HG02981 (cell line): ENCODE measurements around the gene SHISAL2B.
"Not testable (repeated sequence)": the region's sequence is repeated elsewhere in the genome, so short reads cannot be mapped to it uniquely, and the experiment has no call there.

ENCODE experiments used
- ATAC-seq: cut with Tn5 transposase; IDR thresholded peaks from one replicate; pipeline ENCODE4 v1.9.1; 2021; ENCODE audit warnings: mild to moderate bottlenecking, moderate library complexity; ENCODE audit not compliant: unreplicated experiment

SHISAL2B gene

DNA sequence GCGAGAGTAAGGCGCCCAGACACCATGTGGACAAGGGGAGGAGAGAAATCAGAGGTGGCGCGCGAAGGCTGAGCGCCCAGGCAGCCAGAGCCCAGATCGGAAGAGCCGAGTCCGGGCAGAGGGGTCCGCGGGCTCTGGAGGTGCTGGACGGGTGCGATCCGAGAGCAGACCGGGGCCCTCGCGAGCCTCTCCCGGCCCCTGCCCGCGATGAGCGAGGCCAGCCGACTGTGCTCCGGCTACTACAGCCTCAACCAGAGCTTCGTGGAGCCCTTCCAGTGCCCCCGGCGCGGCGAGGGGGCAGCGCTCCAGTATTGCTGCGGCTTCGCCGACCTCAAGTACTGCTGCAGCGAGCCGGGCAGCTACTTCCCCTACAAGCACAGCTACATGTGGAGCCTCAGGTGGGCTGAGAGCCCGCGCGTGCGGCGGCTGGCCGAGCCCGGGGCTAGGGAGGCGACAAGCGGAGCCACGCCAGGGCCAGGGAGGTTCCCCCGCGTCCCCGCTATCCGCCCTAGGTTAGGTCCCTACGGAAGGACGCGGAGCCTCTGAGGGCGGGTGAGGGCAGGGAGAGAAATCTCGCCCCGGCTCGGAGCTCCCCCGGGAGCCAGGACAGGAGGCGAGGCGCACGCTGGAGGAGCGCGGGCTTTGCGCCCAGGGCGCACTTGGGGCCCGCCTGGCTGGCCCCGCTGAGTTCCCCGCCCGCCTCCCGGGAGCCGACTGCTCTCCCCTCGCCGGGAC, at the start of gene SHISAL2B:
TSS of gene SHISAL2B (plus strand) at position 87 of the 735 bp plus-strand sequence. CDS start at position 208, 121 bp downstream.
- no peak for ATAC-seq

GRCh38 chr5:64644831-64645230, 45.5 kb upstream of the SHISAL2B start:
- no peak for ATAC-seq

GRCh38 chr5:64646169-64646568, 44.1 kb upstream of the SHISAL2B start:
- ATAC-seq, result no peak

DNA sequence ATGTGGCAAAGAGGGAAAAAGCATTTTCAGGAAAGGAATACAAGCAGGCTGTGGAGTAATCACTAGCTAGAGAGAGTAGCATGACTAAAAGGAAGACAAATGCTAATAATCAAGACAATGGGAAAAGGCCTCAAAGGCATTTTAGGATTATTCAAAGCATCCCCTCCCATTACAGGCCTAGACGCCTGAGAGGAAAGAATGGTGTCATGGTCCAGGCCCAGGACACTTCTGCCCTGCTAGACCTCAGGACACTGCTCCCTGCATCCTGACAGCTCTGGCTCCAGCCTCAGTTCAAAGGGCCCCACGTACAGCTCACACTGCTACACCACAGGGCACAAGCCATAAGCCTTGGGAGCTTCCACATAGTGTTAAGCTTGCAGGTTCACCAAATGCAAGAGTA, 40.8 kb upstream of the SHISAL2B start:
- ATAC-seq, result no peak

- ATAC-seq, result no peak
Observed at GRCh38 chr5:64653766-64654560, 36.3 kb upstream of the SHISAL2B start.

DNA sequence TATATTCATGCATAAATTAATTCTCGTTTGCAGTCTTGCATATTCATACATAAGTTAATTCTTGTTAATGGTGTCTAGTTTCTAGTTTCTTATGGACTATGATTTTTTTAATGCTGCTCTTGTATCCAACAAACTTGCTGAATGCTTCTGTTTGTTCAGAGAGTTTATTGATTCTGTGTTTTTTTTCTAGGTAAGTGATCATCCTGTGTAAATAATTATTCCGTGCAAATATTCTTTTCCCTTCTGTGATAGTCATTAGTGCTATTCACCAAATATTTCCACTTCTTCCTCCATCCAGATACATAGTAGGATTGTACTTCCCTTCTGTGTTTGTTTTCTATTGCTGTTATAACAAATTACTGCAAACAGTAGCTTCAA, 35.8 kb upstream of the SHISAL2B start:
- no peak for ATAC-seq

GRCh38 chr5:64655596-64655995, 34.7 kb upstream of the SHISAL2B start:
- no peak for ATAC-seq

GRCh38 chr5:64659289-64659688, 31.0 kb upstream of the SHISAL2B start:
- ATAC-seq, result no peak

GRCh38 chr5:64663181-64663580, 27.1 kb upstream of the SHISAL2B start:
- not testable (repeated sequence) for ATAC-seq

DNA sequence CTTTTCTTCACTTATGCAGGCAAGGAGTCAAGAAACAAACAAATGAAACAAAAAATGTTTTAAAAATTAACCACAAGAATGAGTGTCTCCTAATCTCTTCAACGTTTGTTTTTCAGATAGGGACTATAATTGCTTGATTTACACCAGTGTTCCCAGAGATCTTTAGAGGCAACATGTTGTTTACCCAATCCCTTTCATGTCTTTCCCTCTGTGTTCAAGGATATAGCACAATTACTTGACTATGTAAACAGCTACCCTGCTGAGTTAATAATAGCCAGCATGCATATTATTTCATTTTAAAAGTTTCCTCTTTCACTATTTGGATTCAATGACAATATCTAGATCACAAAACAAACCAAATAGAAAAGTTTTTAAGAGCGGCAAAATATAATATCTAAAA, 25.1 kb upstream of the SHISAL2B start:
- no peak for ATAC-seq

GRCh38 chr5:64666078-64666477, 24.2 kb upstream of the SHISAL2B start:
- no peak for ATAC-seq

DNA sequence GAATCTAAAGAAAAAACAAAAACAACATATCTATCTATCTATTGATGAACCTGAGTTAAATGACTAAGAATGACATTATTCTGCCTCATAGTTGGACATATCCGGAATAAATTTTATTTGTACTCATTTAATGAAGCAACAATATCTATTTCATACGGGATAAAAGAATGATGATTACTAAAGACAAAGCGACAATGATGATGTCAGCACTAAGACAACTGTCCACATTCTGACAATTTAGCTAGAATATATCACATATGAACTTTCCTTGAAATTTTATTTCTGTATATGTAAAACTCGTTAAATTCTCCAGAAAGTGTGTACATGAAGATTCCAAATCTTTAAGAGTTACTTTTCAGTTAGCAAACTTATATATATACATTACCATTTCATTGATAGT, 23.2 kb upstream of the SHISAL2B start:
- ATAC-seq, result no peak

- no peak for ATAC-seq
Observed at GRCh38 chr5:64670277-64670676, 20.0 kb upstream of the SHISAL2B start.

- no peak for ATAC-seq
Observed at GRCh38 chr5:64671678-64672077, 18.6 kb upstream of the SHISAL2B start.

DNA sequence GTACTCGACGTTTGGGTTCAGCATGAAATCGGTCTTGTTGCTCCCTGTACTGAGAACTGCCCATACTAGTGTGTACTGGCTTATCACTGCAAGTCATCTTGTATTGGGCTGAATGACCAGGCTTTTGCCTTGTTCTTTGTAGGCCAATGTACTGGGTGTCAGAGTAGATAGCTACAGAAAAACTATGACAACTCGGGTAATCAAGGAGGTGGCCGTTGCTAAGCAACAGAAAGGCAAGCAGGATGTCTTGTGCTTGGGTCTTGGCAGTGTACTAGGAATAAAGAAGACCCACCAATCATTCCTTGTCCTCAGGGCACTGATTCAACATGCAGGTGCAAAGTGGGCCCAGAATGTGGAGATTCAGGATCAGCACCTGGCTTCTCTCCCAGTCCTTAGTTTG, 11.9 kb upstream of the SHISAL2B start:
- no peak for ATAC-seq

GRCh38 chr5:64680289-64680688, 10.0 kb upstream of the SHISAL2B start:
- no peak for ATAC-seq

- no peak for ATAC-seq
Observed at GRCh38 chr5:64682608-64683007, 7.7 kb upstream of the SHISAL2B start.

DNA sequence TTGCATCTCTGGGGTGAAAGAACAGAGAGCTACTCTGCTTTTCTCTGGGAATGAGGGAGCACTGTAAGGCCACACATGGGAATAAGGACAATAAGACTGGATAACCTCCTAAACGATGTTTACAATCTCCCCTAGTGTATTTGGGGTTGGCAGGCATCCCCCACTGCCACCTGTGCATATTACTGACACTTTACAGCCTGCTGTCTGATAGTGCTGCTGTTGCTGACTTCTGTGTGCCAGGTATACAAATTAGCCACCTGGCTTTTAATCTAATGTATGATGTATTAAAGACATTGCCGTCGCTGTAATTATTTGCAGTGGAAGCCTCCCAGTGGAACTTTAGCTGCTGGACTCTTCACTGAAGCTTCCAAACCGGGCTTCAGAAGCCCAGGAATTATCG, 4.4 kb upstream of the SHISAL2B start:
- ATAC-seq, result no peak

DNA sequence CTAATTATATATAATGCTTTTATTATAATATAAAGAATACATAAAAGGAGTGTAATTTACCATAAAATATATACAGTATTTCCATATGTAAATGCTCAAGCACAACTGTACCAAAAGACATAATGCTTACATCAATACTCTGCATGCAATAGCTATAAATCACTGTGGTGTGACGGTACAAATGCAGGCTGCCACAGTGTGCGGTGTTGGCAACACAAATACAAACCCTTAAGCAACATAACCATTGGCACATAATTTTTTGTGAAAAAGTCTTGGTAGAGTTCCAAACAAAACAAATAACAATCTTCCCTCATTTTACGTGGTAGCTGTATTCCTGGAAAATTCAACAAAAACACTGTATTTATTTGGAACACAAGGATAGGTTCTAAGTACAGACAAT, 1.9 kb upstream of the SHISAL2B start:
- no peak for ATAC-seq

DNA sequence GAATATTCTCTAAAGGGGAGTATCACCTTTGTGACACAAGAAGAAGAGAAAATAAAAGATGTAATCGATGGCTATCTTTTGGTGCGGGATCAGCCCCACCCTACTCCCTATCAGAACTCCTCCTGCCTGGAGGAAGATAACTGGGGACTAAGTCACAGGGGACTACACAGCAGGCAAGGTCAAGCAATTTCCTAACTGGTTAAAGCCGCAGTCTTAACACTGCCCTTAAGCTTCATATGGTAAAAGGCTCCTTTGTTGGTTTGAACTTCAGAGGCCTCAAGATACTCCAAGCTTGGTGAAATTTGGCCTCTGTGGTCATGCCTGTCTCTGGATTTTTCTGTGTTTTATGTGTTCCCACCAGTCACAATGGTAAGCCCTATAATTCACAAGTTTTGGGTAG, 1.3 kb upstream of the SHISAL2B start:
- ATAC-seq, result no peak

GRCh38 chr5:64690104-64690416, 243 bp upstream of the SHISAL2B start:
- no peak for ATAC-seq

DNA sequence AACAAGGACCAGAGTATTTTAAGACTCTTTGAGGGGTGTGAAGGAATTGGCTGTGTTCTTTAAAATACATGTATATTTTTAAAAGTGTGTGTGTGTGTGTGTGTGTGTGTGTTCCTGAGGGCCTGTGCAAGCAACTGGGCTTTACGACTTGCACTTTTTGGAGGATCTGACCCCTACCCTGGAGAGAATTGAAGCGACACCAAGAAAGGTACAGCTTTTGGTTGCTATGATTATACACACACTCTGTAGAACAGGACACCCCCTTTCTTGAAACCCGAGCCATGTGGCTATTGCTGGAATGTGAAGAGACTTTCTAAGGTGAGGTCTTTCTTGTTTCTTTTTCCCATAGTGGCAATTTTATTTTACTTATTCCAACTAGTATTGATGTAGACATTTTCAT, 988 bp downstream of the SHISAL2B start:
- no peak for ATAC-seq

GRCh38 chr5:64693636-64694035, 3.3 kb downstream of the SHISAL2B start:
- no peak for ATAC-seq
